Measurements from ENCODE around the gene SFXN3. TPM values are rescaled to one million over a fixed set of nuclear protein-coding genes. Genes with fewer than 3 reads are reported as not detected.

Gene SFXN3
- total and polyA plus RNA-seq, 2 of the 13 experiments (the other 11 are each of a cell fraction or from before 2014, with no cell fraction given): 16.8 to 71.5 TPM

DNA sequence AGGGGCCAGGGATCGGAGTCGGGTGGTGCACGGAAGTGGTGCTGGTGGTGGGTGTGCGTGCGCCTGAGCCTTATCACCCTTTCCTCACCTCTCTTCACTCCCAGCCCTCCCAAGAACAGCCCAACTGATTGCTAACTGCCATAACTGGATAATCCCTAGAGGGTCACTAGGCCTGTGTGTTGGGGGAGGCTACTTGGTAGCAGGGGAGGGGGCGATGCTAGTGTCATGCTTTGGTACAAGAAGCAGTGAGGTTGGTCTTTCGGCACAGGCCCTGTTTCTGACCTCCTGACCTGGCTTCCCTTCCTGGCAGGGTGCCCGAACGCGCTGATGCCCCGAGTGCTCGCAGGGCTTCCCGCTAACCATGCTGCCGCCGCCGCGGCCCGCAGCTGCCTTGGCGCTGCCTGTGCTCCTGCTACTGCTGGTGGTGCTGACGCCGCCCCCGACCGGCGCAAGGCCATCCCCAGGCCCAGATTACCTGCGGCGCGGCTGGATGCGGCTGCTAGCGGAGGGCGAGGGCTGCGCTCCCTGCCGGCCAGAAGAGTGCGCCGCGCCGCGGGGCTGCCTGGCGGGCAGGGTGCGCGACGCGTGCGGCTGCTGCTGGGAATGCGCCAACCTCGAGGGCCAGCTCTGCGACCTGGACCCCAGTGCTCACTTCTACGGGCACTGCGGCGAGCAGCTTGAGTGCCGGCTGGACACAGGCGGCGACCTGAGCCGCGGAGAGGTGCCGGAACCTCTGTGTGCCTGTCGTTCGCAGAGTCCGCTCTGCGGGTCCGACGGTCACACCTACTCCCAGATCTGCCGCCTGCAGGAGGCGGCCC is 31.4 kb downstream of the SFXN3 start (continued):
- TF ChIP-seq, protein P1, sequence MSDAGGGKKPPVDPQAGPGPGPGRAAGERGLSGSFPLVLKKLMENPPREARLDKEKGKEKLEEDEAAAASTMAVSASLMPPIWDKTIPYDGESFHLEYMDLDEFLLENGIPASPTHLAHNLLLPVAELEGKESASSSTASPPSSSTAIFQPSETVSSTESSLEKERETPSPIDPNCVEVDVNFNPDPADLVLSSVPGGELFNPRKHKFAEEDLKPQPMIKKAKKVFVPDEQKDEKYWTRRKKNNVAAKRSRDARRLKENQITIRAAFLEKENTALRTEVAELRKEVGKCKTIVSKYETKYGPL (CRISPR knock-in tag; IDR thresholded peaks at IDR 0.05): peak; percentile 70; the same call in 1 of the 2 replicates
- peak; percentile 64; the same call in 1 of the 2 replicates for TF ChIP-seq ZNF432 (CRISPR knock-in tag; IDR thresholded peaks at IDR 0.05; ENCODE audit: borderline replicate concordance)
- TF ChIP-seq, protein P2, sequence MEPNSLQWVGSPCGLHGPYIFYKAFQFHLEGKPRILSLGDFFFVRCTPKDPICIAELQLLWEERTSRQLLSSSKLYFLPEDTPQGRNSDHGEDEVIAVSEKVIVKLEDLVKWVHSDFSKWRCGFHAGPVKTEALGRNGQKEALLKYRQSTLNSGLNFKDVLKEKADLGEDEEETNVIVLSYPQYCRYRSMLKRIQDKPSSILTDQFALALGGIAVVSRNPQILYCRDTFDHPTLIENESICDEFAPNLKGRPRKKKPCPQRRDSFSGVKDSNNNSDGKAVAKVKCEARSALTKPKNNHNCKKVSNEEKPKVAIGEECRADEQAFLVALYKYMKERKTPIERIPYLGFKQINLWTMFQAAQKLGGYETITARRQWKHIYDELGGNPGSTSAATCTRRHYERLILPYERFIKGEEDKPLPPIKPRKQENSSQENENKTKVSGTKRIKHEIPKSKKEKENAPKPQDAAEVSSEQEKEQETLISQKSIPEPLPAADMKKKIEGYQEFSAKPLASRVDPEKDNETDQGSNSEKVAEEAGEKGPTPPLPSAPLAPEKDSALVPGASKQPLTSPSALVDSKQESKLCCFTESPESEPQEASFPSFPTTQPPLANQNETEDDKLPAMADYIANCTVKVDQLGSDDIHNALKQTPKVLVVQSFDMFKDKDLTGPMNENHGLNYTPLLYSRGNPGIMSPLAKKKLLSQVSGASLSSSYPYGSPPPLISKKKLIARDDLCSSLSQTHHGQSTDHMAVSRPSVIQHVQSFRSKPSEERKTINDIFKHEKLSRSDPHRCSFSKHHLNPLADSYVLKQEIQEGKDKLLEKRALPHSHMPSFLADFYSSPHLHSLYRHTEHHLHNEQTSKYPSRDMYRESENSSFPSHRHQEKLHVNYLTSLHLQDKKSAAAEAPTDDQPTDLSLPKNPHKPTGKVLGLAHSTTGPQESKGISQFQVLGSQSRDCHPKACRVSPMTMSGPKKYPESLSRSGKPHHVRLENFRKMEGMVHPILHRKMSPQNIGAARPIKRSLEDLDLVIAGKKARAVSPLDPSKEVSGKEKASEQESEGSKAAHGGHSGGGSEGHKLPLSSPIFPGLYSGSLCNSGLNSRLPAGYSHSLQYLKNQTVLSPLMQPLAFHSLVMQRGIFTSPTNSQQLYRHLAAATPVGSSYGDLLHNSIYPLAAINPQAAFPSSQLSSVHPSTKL (CRISPR knock-in tag; IDR thresholded peaks at IDR 0.05): peak; percentile 66
- no peak for TF ChIP-seq ZNF24 (IDR thresholded peaks at IDR 0.05)
- TF ChIP-seq ZNF850 (CRISPR knock-in tag; conservative IDR thresholded peaks at IDR 0.05): no peak
- peak; percentile 84 for TF ChIP-seq ZBTB7B (CRISPR knock-in tag; IDR thresholded peaks at IDR 0.05)
- no peak for TF ChIP-seq KLF9 (CRISPR knock-in tag; IDR thresholded peaks at IDR 0.05; ENCODE audit: low read depth)
- no peak; the same call in 1 of the 2 replicates for TF ChIP-seq ZSCAN30 (CRISPR knock-in tag; IDR thresholded peaks at IDR 0.05)
- TF ChIP-seq, protein P3, sequence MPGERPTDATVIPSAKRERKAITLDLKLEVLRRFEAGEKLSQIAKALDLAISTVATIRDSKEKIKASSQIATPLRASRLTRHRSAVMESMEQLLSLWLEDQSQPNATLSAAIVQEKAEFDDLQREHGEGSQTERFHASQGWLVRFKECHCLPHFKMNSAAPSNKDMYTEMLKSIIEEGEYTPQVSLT (CRISPR knock-in tag; IDR thresholded peaks at IDR 0.05; ENCODE audit: borderline replicate concordance, low read depth): no peak; the same call in 1 of the 2 replicates
- TF ChIP-seq, protein P4, sequence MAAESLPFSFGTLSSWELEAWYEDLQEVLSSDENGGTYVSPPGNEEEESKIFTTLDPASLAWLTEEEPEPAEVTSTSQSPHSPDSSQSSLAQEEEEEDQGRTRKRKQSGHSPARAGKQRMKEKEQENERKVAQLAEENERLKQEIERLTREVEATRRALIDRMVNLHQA (CRISPR knock-in tag; IDR thresholded peaks at IDR 0.05): no peak
- no peak for TF ChIP-seq ZNF256 (CRISPR knock-in tag; conservative IDR thresholded peaks at IDR 0.05)
- TF ChIP-seq ZNF317 (CRISPR knock-in tag; IDR thresholded peaks at IDR 0.05): no peak
- no peak for TF ChIP-seq ZNF569 (CRISPR knock-in tag; IDR thresholded peaks at IDR 0.05; ENCODE audit: borderline replicate concordance)
- TF ChIP-seq ZSCAN31 (CRISPR knock-in tag; IDR thresholded peaks at IDR 0.05; ENCODE audit: low read depth): peak; percentile 99
- TF ChIP-seq ZMYM3 (CRISPR knock-in tag; IDR thresholded peaks at IDR 0.05): peak; percentile 44; the same call in 1 of the 2 replicates
- TF ChIP-seq ZFP82 (CRISPR knock-in tag; IDR thresholded peaks at IDR 0.05; ENCODE audit: borderline replicate concordance): 0 out of 2 replicates have a peak, but pooled peaks have one; percentile 26
- TF ChIP-seq, protein P5, sequence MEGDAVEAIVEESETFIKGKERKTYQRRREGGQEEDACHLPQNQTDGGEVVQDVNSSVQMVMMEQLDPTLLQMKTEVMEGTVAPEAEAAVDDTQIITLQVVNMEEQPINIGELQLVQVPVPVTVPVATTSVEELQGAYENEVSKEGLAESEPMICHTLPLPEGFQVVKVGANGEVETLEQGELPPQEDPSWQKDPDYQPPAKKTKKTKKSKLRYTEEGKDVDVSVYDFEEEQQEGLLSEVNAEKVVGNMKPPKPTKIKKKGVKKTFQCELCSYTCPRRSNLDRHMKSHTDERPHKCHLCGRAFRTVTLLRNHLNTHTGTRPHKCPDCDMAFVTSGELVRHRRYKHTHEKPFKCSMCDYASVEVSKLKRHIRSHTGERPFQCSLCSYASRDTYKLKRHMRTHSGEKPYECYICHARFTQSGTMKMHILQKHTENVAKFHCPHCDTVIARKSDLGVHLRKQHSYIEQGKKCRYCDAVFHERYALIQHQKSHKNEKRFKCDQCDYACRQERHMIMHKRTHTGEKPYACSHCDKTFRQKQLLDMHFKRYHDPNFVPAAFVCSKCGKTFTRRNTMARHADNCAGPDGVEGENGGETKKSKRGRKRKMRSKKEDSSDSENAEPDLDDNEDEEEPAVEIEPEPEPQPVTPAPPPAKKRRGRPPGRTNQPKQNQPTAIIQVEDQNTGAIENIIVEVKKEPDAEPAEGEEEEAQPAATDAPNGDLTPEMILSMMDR (CRISPR knock-in tag; IDR thresholded peaks at IDR 0.05): peak; percentile 79
- no peak for TF ChIP-seq RCOR2 (CRISPR knock-in tag; IDR thresholded peaks at IDR 0.05)
- TF ChIP-seq ZFYVE20 (CRISPR knock-in tag; IDR thresholded peaks at IDR 0.05; ENCODE audit: borderline replicate concordance, low read depth): peak; percentile 50; the same call in 1 of the 2 replicates
- no peak for TF ChIP-seq FOXA1 (IDR thresholded peaks at IDR 0.05)
- TF ChIP-seq FOXA1 (CRISPR knock-in tag; IDR thresholded peaks at IDR 0.05): 0 out of 2 replicates have a peak, but pooled peaks have one; percentile 12
- TF ChIP-seq CBX5 (CRISPR knock-in tag; IDR thresholded peaks at IDR 0.05; ENCODE audit: borderline replicate concordance): peak; percentile 72; the same call in 1 of the 2 replicates
- TF ChIP-seq POLR2G (IDR thresholded peaks at IDR 0.05; ENCODE audit: low read depth, low read length): peak; percentile 70
